Kidney (tissue), 14 donors: ENCODE data around the gene ROPN1. TPM values are rescaled to one million over a fixed set of nuclear protein-coding genes. Genes with fewer than 3 reads are reported as not detected.
A peak's percentile ranks its signal among the peaks of the same experiment; 100 is the strongest.

ENCODE experiments used
- DNase-seq, 5 donors: peaks; one replicate each; pipeline ENCODE4 v3.0.0-alpha.2; 2013 to 2020
- FAIRE-seq: peaks from 2 replicates; lab custom pipeline; 2012; peaks lifted over from hg19 to GRCh38; lab: Jason Lieb, UNC
- H3K27ac ChIP-seq, 2 donors: one replicate each; pipeline ENCODE4 v1.7.0; 2013; ENCODE audit warnings: low read depth in 2 of 2, low read length in 2 of 2, inconsistent platforms in 1 of 2
- H3K27me3 ChIP-seq: one replicate; pipeline ENCODE4 v1.7.1; 2013; ENCODE audit warnings: low read length, inconsistent platforms; ENCODE audit not compliant: control insufficient read depth, insufficient read depth
- H3K36me3 ChIP-seq, 3 donors: one replicate each; pipeline versions ENCODE4 v1.7.0 to v1.7.1; 2013; ENCODE audit warnings: low read length in 3 of 3, control low read depth in 1 of 3, inconsistent platforms in 1 of 3; ENCODE audit not compliant: insufficient read depth in 3 of 3, control insufficient read depth in 2 of 3
- H3K4me1 ChIP-seq, 3 donors: one replicate each; pipeline versions ENCODE4 v1.7.0 to v1.7.1; 2013; ENCODE audit warnings: low read length in 3 of 3, inconsistent platforms in 1 of 3, low read depth in 1 of 3; ENCODE audit not compliant: control insufficient read depth in 2 of 3, insufficient read depth in 2 of 3
- H3K4me3 ChIP-seq, 3 donors: one replicate each; pipeline versions ENCODE4 v1.7.0 to v1.8.1; 2013; ENCODE audit warnings: low read length in 3 of 3, control low read depth in 1 of 3, inconsistent platforms in 1 of 3
- H3K9ac ChIP-seq, 3 donors: one replicate each; pipeline versions ENCODE4 v1.7.0 to v1.7.1; 2013; ENCODE audit warnings: low read length in 3 of 3, control low read depth in 1 of 3, inconsistent platforms in 1 of 3
- H3K9me3 ChIP-seq, 3 donors: one replicate each; pipeline versions ENCODE4 v1.7.0 to v1.7.1; 2013; ENCODE audit warnings: low read length in 3 of 3, control low read depth in 1 of 3, inconsistent platforms in 1 of 3; ENCODE audit not compliant: control insufficient read depth in 2 of 3, insufficient read depth in 1 of 3
- CTCF ChIP-seq: IDR thresholded peaks from 3 replicates; pipeline ENCODE4 v1.5.1; 2012; ENCODE audit warnings: mild to moderate bottlenecking, moderate library complexity, borderline replicate concordance; ENCODE audit not compliant: insufficient read depth; ENCODE audit errors: extremely low read depth
- intact Hi-C: fragments of 100-400 bp; cut with DNase I; formaldehyde crosslinking; loops from one replicate; pipeline ENCODE4 v1.11.1; 2022
- polyA plus RNA-seq: library from polyadenylated mRNA; stranded (reverse); fragments of 350-450 nt; fragmentation: Illumina TruSeq; extraction: RNeasy Lipid Tissue Mini Kit (QIAGEN cat#74804); gene quantifications from one replicate; pipeline ENCODE4 v1.2.3, GENCODE V29; 2014; ENCODE audit warnings: low read depth, low replicate concordance; ENCODE audit not compliant: insufficient read depth
- total RNA-seq: library from RNA; stranded (reverse); fragmentation: NEBNext Ultra II Directional; extraction: Animal tissue kit (Norgen Biotek cat#: 25700); gene quantifications from one replicate; pipeline ENCODE4 v1.2.1, GENCODE V29; 2021
- donor health status: control.
- donor health status: control.
- donor health status: control.
- donor health status: control.
- donor health status: control.
- donor health status: DM: yes; HTN: yes; CAD: no.
- donor health status: Normal renal cell carcinoma (clear cell type).

ROPN1 gene
- total and polyA plus RNA-seq, 2 donors from 2014 or later: 0.54 TPM; not detected in 1

- Histone ChIP-seq H3K4me1 (no peaks in the 10 kb centered on the region), H3K27me3 (no peaks in the 10 kb centered on the region), H3K9ac (no peak overlapping the region), H3K27ac (no peak overlapping the region), H3K9me3 (no peaks in the 10 kb centered on the region), H3K4me3 (no peak overlapping the region), H3K36me3 (no peaks in the 10 kb centered on the region)
- intact Hi-C loops: no loop called here
- no peak for TF ChIP-seq CTCF
- FAIRE-seq (no peak), DNase-seq (no peak)
Measured at GRCh38 chr3:123930445-123930844, 61.5 kb downstream of the ROPN1 start.

- no peaks in the 10 kb centered on the region for H3K27me3 ChIP-seq
- no peak overlapping the region for H3K27ac ChIP-seq
- H3K9ac ChIP-seq: no peak overlapping the region
- no peak for TF ChIP-seq CTCF
- H3K4me1 ChIP-seq: no peaks in the 10 kb centered on the region
- DNase-seq (peak in 1 of 5 donors; percentile 59), FAIRE-seq (no peak)
- no peak overlapping the region for H3K4me3 ChIP-seq
- H3K9me3 ChIP-seq: no peaks in the 10 kb centered on the region
- intact Hi-C loops: no loop called here
- no peaks in the 10 kb centered on the region for H3K36me3 ChIP-seq
Measured at GRCh38 chr3:123929325-123929724, 62.6 kb downstream of the ROPN1 start.

GRCh38 chr3:123926396-123926795 lies 65.5 kb downstream of the ROPN1 start:
- intact Hi-C loops: no loop called here
- peaks cover 0 to 4% (median 2%) of the 10 kb centered on the region in 3 donors for H3K9me3 ChIP-seq
- no peaks in the 10 kb centered on the region for H3K27me3 ChIP-seq
- no peak overlapping the region for H3K27ac ChIP-seq
- FAIRE-seq (peak; percentile 73), DNase-seq (no peak)
- H3K4me1 ChIP-seq: no peaks in the 10 kb centered on the region
- no peaks in the 10 kb centered on the region for H3K36me3 ChIP-seq
- H3K9ac ChIP-seq: no peak overlapping the region
- TF ChIP-seq CTCF: no peak
- H3K4me3 ChIP-seq: no peak overlapping the region

GRCh38 chr3:123920868-123921267 lies 71.1 kb downstream of the ROPN1 start:
- H3K9ac ChIP-seq: no peak overlapping the region
- no peaks in the 10 kb centered on the region for H3K4me1 ChIP-seq
- DNase-seq: no peak
- intact Hi-C loops: no loop called here
- no peak overlapping the region for H3K27ac ChIP-seq
- no peak for TF ChIP-seq CTCF
- no peak overlapping the region for H3K4me3 ChIP-seq
- no peaks in the 10 kb centered on the region for H3K36me3 ChIP-seq
- H3K9me3 ChIP-seq: peaks cover 2 to 18% (median 8%) of the 10 kb centered on the region in 3 donors
- no peak for FAIRE-seq
- H3K27me3 ChIP-seq: no peaks in the 10 kb centered on the region
